HFF-Myc (cell line): ENCODE results near the gene RBPJ.

Experiments
- DNase-seq: peaks from one replicate; pipeline ENCODE4 v3.0.0-alpha.2; 2011; ENCODE audit warnings: low read depth; ENCODE audit errors: extremely low read depth
- H3K4me3 ChIP-seq: replicated peaks from 2 replicates; pipeline ENCODE4 v1.5.1; 2011; ENCODE audit warnings: low read depth, mild to moderate bottlenecking, control low read depth, low read length
- CTCF ChIP-seq: IDR thresholded peaks from 2 replicates; pipeline ENCODE4 v1.5.1; 2012; ENCODE audit warnings: mild to moderate bottlenecking, low read depth, low read length, control low read depth; ENCODE audit errors: missing control alignments

RBPJ gene

GRCh38 chr4:26434030-26434639, 113.3 kb downstream of the RBPJ start:
- no peak for DNase-seq
- no peak for TF ChIP-seq CTCF
- H3K4me3 ChIP-seq: no peak overlapping the region

- TF ChIP-seq CTCF: no peak
- no peak for DNase-seq
- no peak overlapping the region for H3K4me3 ChIP-seq
Observed at GRCh38 chr4:26441102-26441501, 120.3 kb downstream of the RBPJ start.

DNA sequence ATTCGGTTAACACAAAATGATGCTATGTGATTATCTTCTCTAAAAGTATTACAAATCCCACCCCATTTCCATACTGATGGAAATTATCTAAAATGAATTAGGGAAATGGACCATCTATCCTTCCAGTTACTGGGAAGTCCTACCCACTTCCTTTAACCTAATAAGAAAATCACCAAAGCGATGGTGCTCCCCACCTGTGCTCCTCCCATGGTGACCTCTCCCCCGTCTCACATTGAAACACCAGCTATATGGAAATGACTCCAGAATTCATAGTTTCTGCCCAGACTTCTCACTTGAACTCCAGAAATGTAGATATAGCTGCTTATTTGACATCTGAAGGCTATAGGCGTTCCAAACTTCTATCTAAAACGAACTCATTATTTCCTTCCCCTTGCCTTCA, 121.0 kb downstream of the RBPJ start:
- no peak for TF ChIP-seq CTCF
- H3K4me3 ChIP-seq: no peak overlapping the region
- DNase-seq: no peak

DNA sequence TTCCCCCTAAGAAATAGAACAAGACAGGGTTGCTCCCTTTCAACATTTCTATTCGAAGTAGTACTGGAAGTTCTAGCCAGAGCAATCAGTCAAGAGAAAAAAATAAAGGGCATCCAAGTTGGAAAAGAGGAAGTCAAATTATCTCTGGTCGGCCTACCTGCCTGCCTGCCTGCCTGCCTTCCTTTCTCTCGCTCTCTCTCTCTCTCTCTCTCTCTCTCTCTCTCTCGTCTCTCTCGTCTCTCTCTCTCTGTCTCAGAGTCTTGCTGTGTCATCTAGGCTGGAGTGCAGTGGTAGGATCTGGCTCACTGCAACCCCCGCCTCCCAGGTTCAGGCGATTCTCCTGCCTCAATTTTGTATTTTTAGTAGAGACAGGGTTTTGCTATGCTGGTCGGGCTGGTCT, 126.6 kb downstream of the RBPJ start:
- no peak overlapping the region for H3K4me3 ChIP-seq
- no peak for TF ChIP-seq CTCF
- DNase-seq: no peak

DNA sequence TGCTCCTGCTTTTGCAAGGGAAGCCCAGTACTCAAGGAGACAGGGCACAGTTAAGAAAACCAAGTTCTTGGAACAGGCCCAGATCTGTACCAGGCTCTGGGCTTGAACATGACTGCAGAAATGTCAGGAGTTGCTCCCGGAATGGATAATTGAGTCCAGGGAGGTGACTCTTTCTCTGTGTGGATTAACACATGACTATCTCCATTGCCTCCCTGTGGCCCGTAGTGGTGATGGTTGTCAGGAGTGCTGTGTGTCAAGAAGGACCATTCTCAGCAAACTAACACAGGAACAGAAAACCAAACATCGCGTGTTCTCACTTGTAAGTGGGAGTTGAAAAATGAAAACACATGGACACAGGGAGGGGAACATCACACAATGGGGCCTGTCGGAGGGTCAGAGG, 129.6 kb downstream of the RBPJ start:
- H3K4me3 ChIP-seq: no peak overlapping the region
- no peak for TF ChIP-seq CTCF
- no peak for DNase-seq

DNA sequence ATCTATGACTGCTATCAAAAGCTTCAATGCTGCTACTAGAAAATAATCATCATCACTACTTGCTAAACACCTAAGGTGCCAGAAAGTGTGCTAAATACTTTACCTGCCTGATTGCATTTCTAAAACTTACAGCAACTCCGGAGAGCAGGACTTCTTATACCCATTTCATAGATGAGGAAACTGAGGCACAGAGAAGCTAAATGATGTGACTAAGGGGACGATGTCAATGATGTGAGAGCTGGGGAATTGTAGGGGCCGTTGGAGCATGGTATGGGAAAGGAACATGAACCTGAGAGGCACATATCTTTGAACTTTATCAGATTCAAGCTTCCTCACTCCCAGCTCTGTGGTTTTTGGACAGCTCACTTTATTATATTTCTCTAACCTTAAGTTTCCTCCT, 130.8 kb downstream of the RBPJ start:
- TF ChIP-seq CTCF: no peak
- DNase-seq: no peak
- no peak overlapping the region for H3K4me3 ChIP-seq
